ENCODE results near the gene ZNF554. TPM values are rescaled to one million over a fixed set of nuclear protein-coding genes. Genes with fewer than 3 reads are reported as not detected.

The ZNF554 gene
- 1 to 10 TPM in 1 of 3 donors, under 1 TPM in 1, not detected in 1; 0.87 to 4.1 TPM for polyA plus RNA-seq

- peak; percentile 95 to 97 (median 96) for DNase-seq
- Mint-ChIP-seq H3K4me1 (peaks cover 6 to 9% of the 10 kb centered on the region in 2 donors), H3K9me3 (no peaks in the 10 kb centered on the region), H3K27ac (peak within 1 kb of the TSS in 3 of 6 donors; percentile 39 to 81 (median 45)), H3K36me3 (peaks cover 0 to 3% (median 0%) of the 10 kb centered on the region in 3 donors), H3K27me3 (ENCODE audit: low read depth in 3 of 3) (peaks cover 0 to 3% (median 1%) of the 10 kb centered on the region in 3 donors), H3K4me3 (peak within 1 kb of the TSS; percentile 78 to 86 (median 80))
These were observed at the start of gene ZNF554 for GRCh38 chr19:2819540-2820111. Gene ZNF554, plus strand, starts transcription at chr19:2819868. Its CDS starts 204 bp downstream, at chr19:2820072.

GRCh38 chr19:2770055-2771013, 49.3 kb upstream of the ZNF554 start:
- no peak for DNase-seq
- Mint-ChIP-seq H3K4me1 (peaks cover 18 to 24% of the 10 kb centered on the region in 2 donors), H3K36me3 (peaks cover 0 to 3% (median 0%) of the 10 kb centered on the region in 3 donors), H3K4me3 (no peak overlapping the region), H3K27me3 (ENCODE audit: low read depth in 3 of 3) (peaks cover 0 to 2% (median 0%) of the 10 kb centered on the region in 3 donors), H3K9me3 (no peaks in the 10 kb centered on the region), H3K27ac (no peak overlapping the region)

DNA sequence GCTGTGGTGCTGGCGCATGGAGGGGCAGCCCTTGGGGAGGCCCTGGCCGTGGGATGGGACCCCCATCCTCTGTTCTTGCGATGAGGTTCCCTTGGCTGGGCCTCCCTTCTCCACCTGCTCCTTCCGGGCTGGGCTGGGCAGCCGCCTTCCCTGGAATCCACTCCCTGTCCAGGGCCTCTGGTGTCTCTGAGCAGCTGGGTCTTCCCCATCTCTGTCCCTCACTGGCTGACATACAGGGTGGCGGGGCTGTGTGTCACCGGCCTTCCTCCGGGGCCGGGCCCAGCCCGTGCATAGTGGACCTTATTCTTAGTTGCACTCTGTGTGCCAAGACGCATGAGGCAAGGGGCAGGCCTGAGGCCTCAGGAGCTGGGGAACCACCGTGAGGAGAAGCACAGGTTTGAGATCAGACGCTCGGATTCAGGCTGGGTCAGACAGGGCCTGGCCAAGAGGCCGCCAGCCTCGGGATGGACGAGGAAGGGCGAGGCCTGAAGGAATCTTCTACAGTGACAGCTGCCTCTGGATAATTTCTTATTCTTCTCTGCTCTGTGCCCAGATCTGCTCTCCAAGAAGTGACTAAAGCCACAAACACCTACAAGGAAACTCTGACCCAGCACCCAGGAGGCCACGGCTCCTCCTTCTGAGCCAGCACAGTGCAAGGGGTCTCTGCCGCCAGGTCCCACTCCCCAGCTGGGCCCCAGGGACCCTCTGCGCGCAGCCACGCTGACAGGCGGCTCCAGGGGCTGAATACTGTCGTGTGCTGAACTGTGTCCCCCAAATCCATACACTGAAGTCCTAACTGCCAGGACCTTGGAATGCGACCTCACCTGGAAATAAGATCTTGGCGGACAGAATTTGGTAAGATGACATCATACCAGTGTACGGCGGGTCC, 47.6 kb upstream of the ZNF554 start:
- no peak for DNase-seq
- peaks cover 29 to 37% of the 10 kb centered on the region in 2 donors for H3K4me1 Mint-ChIP-seq
- H3K36me3 Mint-ChIP-seq = no peaks in the 10 kb centered on the region
- H3K9me3 Mint-ChIP-seq = no peaks in the 10 kb centered on the region
- H3K27me3 Mint-ChIP-seq (ENCODE audit: low read depth in 3 of 3) = peaks cover 0 to 7% (median 2%) of the 10 kb centered on the region in 3 donors
- H3K4me3 Mint-ChIP-seq = peak overlapping the region in 1 of 5 donors; percentile 17
- no peak overlapping the region for H3K27ac Mint-ChIP-seq

GRCh38 chr19:2774083-2774679, 45.5 kb upstream of the ZNF554 start:
- Mint-ChIP-seq H3K36me3 (no peaks in the 10 kb centered on the region), H3K4me1 (peaks cover 29 to 37% of the 10 kb centered on the region in 2 donors), H3K27ac (peak overlapping the region in 4 of 6 donors; percentile 28 to 80 (median 68)), H3K27me3 (ENCODE audit: low read depth in 3 of 3) (peaks cover 0 to 7% (median 2%) of the 10 kb centered on the region in 3 donors), H3K9me3 (no peaks in the 10 kb centered on the region), H3K4me3 (peak overlapping the region in 1 of 5 donors; percentile 8)
- no peak for DNase-seq

DNA sequence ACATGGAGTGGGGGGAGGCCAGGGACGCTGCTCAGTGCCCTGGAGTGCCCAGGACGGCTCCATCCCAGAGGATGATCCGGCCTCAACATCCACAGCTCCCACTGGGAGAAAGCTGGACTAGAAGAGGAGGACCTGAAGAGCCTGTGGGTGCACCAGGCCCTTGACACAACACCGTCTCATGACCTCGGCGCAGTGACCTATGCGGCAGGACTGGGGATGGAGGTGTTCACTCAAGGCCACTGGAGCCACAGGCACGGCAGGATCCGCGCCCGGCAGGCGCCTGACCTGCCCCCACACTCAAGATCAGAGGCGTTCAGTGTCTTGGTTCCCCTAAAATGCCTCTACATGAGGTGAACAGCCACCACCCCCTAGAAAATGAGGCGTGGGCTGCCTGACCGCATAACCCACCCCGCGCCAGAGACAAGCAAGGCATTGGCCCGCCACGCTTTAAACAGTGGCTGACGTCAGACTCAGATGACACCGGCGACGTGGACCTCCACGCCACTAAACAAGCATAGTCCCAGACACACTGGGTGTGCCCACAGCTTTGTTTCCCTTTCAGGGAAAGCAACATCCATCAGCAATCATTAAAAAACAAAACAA, 44.6 kb upstream of the ZNF554 start:
- Mint-ChIP-seq H3K36me3 (no peaks in the 10 kb centered on the region), H3K4me1 (peaks cover 32 to 39% of the 10 kb centered on the region in 2 donors), H3K27me3 (ENCODE audit: low read depth in 3 of 3) (peaks cover 0 to 7% (median 2%) of the 10 kb centered on the region in 3 donors), H3K9me3 (no peaks in the 10 kb centered on the region), H3K27ac (peak overlapping the region; percentile 86 to 97 (median 92)), H3K4me3 (peak overlapping the region; percentile 60 to 83 (median 76))
- DNase-seq = peak in 2 of 3 donors; percentile 5 to 10

GRCh38 chr19:2775556-2776430, 43.9 kb upstream of the ZNF554 start:
- Mint-ChIP-seq H3K4me3 (peak overlapping the region; percentile 60 to 83 (median 76)), H3K4me1 (peaks cover 38 to 47% of the 10 kb centered on the region in 2 donors), H3K27me3 (ENCODE audit: low read depth in 3 of 3) (peaks cover 0 to 7% (median 2%) of the 10 kb centered on the region in 3 donors), H3K27ac (peak overlapping the region; percentile 86 to 97 (median 92)), H3K36me3 (no peaks in the 10 kb centered on the region), H3K9me3 (no peaks in the 10 kb centered on the region)
- DNase-seq = peak; percentile 54 to 66 (median 60)

DNA sequence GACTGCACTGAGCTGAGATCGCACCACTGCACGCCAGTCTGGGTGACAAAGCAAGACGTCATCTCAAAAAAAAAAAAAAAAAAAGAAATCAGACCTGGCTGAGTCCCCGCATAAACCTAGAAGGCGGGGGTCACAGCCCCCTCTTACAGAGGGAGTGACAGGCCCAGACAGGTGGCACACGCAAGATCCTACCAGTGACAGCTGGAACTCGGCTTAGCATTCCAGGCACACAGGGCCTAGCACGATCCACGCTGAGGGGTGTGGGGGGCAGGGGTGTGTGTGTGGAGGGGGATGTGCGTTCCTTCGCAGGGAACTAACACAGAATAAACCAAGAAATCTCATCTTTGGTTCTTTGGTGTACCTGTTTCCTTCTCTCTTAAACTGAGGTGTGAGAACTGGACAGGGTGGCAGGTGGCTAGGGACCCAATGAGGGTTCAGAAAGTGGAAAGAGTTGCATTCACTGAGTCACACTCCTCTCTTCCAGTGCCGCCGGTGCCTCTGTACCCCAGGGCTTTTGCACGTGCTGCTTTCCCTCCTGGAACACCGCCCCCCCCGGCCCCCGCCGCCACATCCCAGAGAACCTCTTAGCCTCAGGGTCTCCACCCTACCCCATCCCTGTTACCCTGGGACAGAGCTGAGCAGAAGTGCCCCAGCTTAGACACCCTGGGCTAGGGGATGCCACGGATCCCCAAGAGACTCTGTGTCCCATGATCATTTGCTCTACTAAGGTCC, 41.5 kb upstream of the ZNF554 start:
- Mint-ChIP-seq H3K9me3 (no peaks in the 10 kb centered on the region), H3K27ac (peak overlapping the region in 2 of 6 donors; percentile 38 to 60), H3K36me3 (no peaks in the 10 kb centered on the region), H3K27me3 (ENCODE audit: low read depth in 3 of 3) (peaks cover under 1 to 5% (median 2%) of the 10 kb centered on the region in 3 donors), H3K4me1 (peaks cover 49 to 57% of the 10 kb centered on the region in 2 donors), H3K4me3 (peak overlapping the region in 1 of 5 donors; percentile 18)
- DNase-seq = no peak

GRCh38 chr19:2779121-2779740, 40.4 kb upstream of the ZNF554 start:
- H3K27ac Mint-ChIP-seq = no peak overlapping the region

DNA sequence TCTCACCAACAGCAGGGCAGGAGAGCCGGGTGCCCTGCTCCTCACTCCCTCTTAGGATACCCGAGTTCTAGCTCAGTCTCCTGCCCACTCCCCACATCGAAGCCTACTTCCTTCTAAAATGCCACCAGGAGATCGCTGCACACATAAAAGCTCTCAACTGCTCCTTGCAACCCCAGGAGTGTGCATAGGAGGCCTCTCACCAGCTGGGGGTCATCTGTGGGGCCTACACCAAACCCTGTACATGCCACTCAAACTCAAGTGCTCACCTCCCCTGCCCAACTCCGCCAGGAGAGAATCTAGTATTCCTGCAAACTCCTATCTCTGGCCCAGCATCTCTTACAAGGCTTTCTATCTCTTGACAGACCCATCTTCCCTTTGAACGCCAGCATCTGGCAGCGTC, 39.4 kb upstream of the ZNF554 start:
- Mint-ChIP-seq H3K4me3 (peak overlapping the region in 2 of 5 donors; percentile 16 to 33), H3K36me3 (no peaks in the 10 kb centered on the region), H3K27ac (peak overlapping the region in 3 of 6 donors; percentile 17 to 63 (median 49)), H3K9me3 (no peaks in the 10 kb centered on the region), H3K27me3 (ENCODE audit: low read depth in 3 of 3) (peaks cover 7 to 13% (median 9%) of the 10 kb centered on the region in 3 donors), H3K4me1 (peaks cover 53% of the 10 kb centered on the region in 2 donors)
- no peak for DNase-seq

More at GRCh38 chr19:2779121-2779740, 40.4 kb upstream of the ZNF554 start:
- H3K4me3 Mint-ChIP-seq = no peak overlapping the region
- no peaks in the 10 kb centered on the region for H3K9me3 Mint-ChIP-seq
- peaks cover 56 to 64% of the 10 kb centered on the region in 2 donors for H3K4me1 Mint-ChIP-seq
- H3K36me3 Mint-ChIP-seq = no peaks in the 10 kb centered on the region
- no peak for DNase-seq
- peaks cover 7 to 11% (median 7%) of the 10 kb centered on the region in 3 donors for H3K27me3 Mint-ChIP-seq (ENCODE audit: low read depth in 3 of 3)

GRCh38 chr19:2782329-2782935, 37.2 kb upstream of the ZNF554 start:
- Mint-ChIP-seq H3K27me3 (ENCODE audit: low read depth in 3 of 3) (peaks cover 7 to 10% (median 7%) of the 10 kb centered on the region in 3 donors), H3K4me3 (peak overlapping the region; percentile 84 to 88 (median 86)), H3K27ac (peak overlapping the region; percentile 70 to 93 (median 85)), H3K36me3 (no peaks in the 10 kb centered on the region), H3K9me3 (no peaks in the 10 kb centered on the region), H3K4me1 (peaks cover 50 to 53% of the 10 kb centered on the region in 2 donors)
- DNase-seq = no peak
